ENCODE measurements around the gene FNIP2.

Gene FNIP2

GRCh38 chr4:158809611-158810486 is 41.0 kb downstream of the FNIP2 start:
- peak in 2 of 42 donors; percentile 17 to 19 for DNase-seq
- intact Hi-C loops (cut with DNase I), result no loop called here

GRCh38 chr4:158810487-158811215 is 41.8 kb downstream of the FNIP2 start:
- intact Hi-C loops (cut with DNase I), result no loop called here
- DNase-seq, result peak in 2 of 42 donors; percentile 20 to 49

DNA sequence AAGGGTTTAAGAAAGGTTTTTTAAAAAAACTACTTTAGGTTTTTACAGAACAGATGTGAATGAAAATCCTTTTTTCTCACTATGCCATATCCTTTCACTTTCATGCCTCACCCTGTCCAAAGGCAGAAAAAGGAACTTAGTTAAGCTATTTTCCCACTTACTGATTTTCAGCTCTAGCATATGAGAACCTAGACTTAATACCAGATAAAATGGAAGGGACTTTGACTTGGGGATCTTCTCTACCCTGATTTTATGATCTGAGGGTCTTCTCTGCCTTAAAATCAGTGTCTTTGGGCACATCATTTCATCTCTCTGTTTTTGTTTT is 42.4 kb downstream of the FNIP2 start:
- no peak for DNase-seq
- intact Hi-C loops (cut with DNase I), result no loop called here

DNA sequence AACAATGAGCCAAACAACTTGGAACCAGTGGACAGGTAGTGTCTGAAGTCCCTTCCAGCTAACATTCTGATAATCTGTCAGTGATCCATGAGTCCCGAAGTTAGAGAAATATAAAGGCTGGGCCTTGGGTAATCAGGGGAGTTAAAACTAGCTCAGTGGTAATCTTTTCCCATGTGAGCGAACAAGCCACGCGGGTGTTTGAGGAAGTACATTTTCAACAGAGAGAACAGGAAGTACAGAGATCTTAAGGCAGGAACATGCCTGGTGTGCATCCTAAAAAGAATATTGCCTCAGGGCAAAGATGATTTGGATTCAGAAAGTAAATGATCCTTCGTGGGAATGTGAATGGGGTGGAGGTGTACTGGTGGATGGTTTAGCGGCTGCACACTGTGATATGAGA is 42.9 kb downstream of the FNIP2 start:
- intact Hi-C loops (cut with DNase I), result no loop called here
- peak in 4 of 42 donors; percentile 20 to 28 (median 24) for DNase-seq

GRCh38 chr4:158812133-158812532 is 43.3 kb downstream of the FNIP2 start:
- no peak for DNase-seq
- intact Hi-C loops (cut with DNase I), result no loop called here

GRCh38 chr4:158812543-158812942 is 43.7 kb downstream of the FNIP2 start:
- no peak for DNase-seq
- intact Hi-C loops (cut with DNase I), result no loop called here

- no peak for DNase-seq
- intact Hi-C loops (cut with DNase I), result no loop called here
These were observed 44.3 kb downstream of the FNIP2 start for GRCh38 chr4:158813113-158813512.

GRCh38 chr4:158814207-158814606 is 45.4 kb downstream of the FNIP2 start:
- intact Hi-C loops (cut with DNase I), result no loop called here

GRCh38 chr4:158814636-158815330 is 46.0 kb downstream of the FNIP2 start:
- no peak for DNase-seq
- intact Hi-C loops (cut with DNase I), result no loop called here

More at GRCh38 chr4:158814207-158814606, 45.4 kb downstream of the FNIP2 start:
- no peak for DNase-seq

GRCh38 chr4:158816955-158817354 is 48.1 kb downstream of the FNIP2 start:
- DNase-seq, result no peak
- intact Hi-C loops (cut with DNase I), result no loop called here

GRCh38 chr4:158817562-158818296 is 48.9 kb downstream of the FNIP2 start:
- DNase-seq, result no peak

GRCh38 chr4:158818560-158819140 is 49.8 kb downstream of the FNIP2 start:
- DNase-seq, result no peak
- intact Hi-C loops (cut with DNase I), result no loop called here

More at GRCh38 chr4:158817562-158818296, 48.9 kb downstream of the FNIP2 start:
- intact Hi-C loops (cut with DNase I), result no loop called here

GRCh38 chr4:158819942-158820786 is 51.3 kb downstream of the FNIP2 start:
- no peak for DNase-seq
- intact Hi-C loops (cut with DNase I), result loop anchor here (10.0 kb wide), 1 partner anchor 45 kb away; no protein-coding TSS in a partner anchor

GRCh38 chr4:158821228-158821971 is 52.6 kb downstream of the FNIP2 start:
- intact Hi-C loops (cut with DNase I), result loop anchor here (10.0 kb wide), 1 partner anchor 47 kb away; no protein-coding TSS in a partner anchor
- no peak for DNase-seq

- intact Hi-C loops (cut with DNase I), result loop anchor here (10.0 kb wide), 1 partner anchor 48 kb away; no protein-coding TSS in a partner anchor
- no peak for DNase-seq
These were observed 53.5 kb downstream of the FNIP2 start for GRCh38 chr4:158822348-158822747.

DNA sequence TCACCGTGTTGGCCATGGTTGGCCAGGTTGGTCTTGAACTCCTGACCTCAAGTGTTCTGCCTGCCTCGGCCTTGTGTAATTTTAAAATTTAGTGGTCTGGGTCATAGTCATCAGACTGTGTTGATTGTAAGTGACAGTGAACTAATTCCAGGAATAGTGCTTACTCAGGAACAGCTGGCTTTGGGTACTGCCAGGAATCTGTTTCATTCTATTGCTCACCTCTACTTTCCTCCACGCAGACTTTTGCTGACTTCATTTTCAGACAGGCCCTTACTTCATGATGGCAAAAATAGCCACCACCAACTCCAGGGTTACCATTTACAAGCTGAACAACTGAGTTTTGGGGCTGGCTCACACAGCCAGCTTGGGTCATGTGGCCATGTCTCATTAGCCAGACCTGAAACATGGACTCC is 54.6 kb downstream of the FNIP2 start:
- no peak for DNase-seq
- intact Hi-C loops (cut with DNase I), result loop anchor here (10.0 kb wide), 1 partner anchor 49 kb away; no protein-coding TSS in a partner anchor
